DOHH2 (cell line): Measurements from ENCODE around the gene NOM1.
"Not testable (repeated sequence)": the region's sequence is repeated elsewhere in the genome, so short reads cannot be mapped to it uniquely, and the experiment has no call there.

Experiments used
- H3F3A ChIP-seq: fragments of 200-600 bp; sonication (generic), shearing (Covaris generic); 2 replicates; pipeline ENCODE4 v1.6.0; 2016; ENCODE audit warnings: antibody characterized with exemption, mild to moderate bottlenecking; ENCODE audit not compliant: control insufficient read depth, insufficient read depth
- H3K27ac ChIP-seq: fragments of 200-600 bp; sonication (generic); 2 replicates; pipeline ENCODE4 v1.5.1; 2014; ENCODE audit warnings: low read depth, mild to moderate bottlenecking, low read length, moderate library complexity
- H3K27me3 ChIP-seq: fragments of 200-600 bp; sonication (generic); 2 replicates; pipeline ENCODE4 v1.6.1; 2014; ENCODE audit warnings: mild to moderate bottlenecking, low read length, mixed read lengths; ENCODE audit not compliant: control insufficient read depth
- H3K36me3 ChIP-seq: fragments of 200-600 bp; sonication (generic); 2 replicates; pipeline ENCODE4 v1.6.1; 2014; ENCODE audit warnings: mild to moderate bottlenecking, low read length, moderate library complexity, mixed read lengths; ENCODE audit not compliant: control insufficient read depth
- H3K4me1 ChIP-seq: fragments of 200-600 bp; sonication (generic); 2 replicates; pipeline ENCODE4 v1.6.1; 2014; ENCODE audit warnings: mild to moderate bottlenecking, low read length, mixed read lengths; ENCODE audit not compliant: control insufficient read depth
- H3K4me2 ChIP-seq: fragments of 200-600 bp; sonication (generic); 2 replicates; pipeline ENCODE4 v1.6.0; 2014; ENCODE audit warnings: mild to moderate bottlenecking, low read length, moderate library complexity
- H3K4me3 ChIP-seq: fragments of 200-600 bp; sonication (generic); 2 replicates; pipeline ENCODE4 v1.5.1; 2014; ENCODE audit warnings: mild to moderate bottlenecking, low read length, mixed read lengths
- H3K79me2 ChIP-seq: fragments of 200-600 bp; sonication (generic); 2 replicates; pipeline ENCODE4 v1.6.1; 2014; ENCODE audit warnings: mild to moderate bottlenecking, low read length, mixed read lengths; ENCODE audit not compliant: control insufficient read depth
- H3K9me2 ChIP-seq: fragments of 200-600 bp; sonication (generic); replicated peaks from 2 replicates; pipeline ENCODE4 v1.6.1; 2014; ENCODE audit warnings: mild to moderate bottlenecking, low read length, mixed read lengths; ENCODE audit not compliant: control insufficient read depth
- H3K9me3 ChIP-seq: fragments of 200-600 bp; sonication (generic); 2 replicates; pipeline ENCODE4 v1.6.1; 2014; ENCODE audit warnings: antibody characterized with exemption, low read length, mixed read lengths; ENCODE audit not compliant: control insufficient read depth, insufficient read depth
- H4K20me1 ChIP-seq: fragments of 200-600 bp; sonication (generic); 2 replicates; pipeline ENCODE4 v1.6.0; 2014; ENCODE audit warnings: low read depth, mild to moderate bottlenecking, antibody characterized with exemption, low read length, moderate library complexity; ENCODE audit not compliant: control insufficient read depth, insufficient read depth
- EZH2phosphoT487 ChIP-seq: fragments of 200-600 bp; sonication (generic); IDR thresholded peaks from 2 replicates; pipeline ENCODE4 v1.6.1; 2017; ENCODE audit warnings: borderline replicate concordance, mild to moderate bottlenecking, antibody characterized with exemption, low read length, moderate library complexity, mixed read lengths
- TF ChIP-seq, protein P1 (sequence below): fragments of 200-600 bp; sonication (generic); IDR thresholded peaks from one replicate; pipeline ENCODE4 v1.5.1; 2014; ENCODE audit warnings: antibody characterized with exemption, mild to moderate bottlenecking, low read depth, low read length; ENCODE audit not compliant: poor library complexity, severe bottlenecking

NOM1 gene

DNA sequence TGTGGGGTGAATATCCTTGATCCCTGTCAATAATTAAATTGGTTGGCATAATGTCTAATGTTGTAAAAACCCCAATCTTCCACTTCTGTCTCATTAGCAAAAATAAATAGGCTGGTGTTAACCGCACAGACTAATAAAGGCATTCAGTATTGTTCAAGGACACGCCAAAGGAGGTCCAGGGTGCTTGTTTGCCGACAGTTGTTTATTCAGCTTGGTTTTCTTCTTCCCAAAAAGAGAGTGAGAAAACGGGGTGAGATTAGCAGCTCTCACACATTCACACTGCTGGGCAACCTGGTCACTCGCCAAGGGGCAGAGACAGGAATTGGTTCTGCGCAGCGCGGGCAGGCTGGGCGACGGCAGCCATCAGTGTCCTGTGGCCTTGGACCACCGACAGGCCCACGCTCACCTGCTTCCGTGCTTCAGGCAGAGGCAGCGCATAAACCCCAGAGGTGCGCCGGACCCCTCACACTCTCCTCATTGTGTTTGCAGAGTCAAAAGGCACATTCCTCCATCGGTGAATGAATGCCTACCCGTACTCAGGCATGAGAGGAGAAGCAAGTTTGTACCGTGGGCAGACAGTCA is 30.3 kb upstream of the NOM1 start:
- H3K4me1 ChIP-seq = no peaks in the 10 kb centered on the region; the same call in 1 of the 2 replicates
- no peaks in the 10 kb centered on the region for H4K20me1 ChIP-seq
- no peak overlapping the region for H3K4me2 ChIP-seq

DNA sequence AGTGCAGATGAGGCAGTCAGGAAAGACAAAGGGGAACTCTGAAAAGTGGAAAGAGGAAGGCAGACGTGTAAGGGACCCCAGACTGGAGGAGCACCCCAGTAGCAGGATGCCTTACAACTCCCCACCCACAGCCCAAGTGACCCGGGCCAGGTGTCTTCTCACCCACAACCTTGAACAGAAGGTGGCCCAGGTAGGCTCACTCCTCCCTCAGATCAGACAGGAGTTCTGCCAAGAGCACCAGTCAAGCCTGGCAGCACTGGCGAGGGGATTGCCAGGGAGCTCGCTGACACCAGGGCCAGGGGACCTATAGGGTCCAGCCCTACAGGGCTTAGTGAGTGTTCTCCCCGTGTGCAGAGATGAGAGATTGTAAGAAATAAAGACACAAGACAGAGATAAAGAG is 29.4 kb upstream of the NOM1 start:
- peaks cover 34% of the 10 kb centered on the region for H3K27me3 ChIP-seq
- H3K4me3 ChIP-seq = no peak overlapping the region
- H3K9me3 ChIP-seq = no peaks in the 10 kb centered on the region
- H3K36me3 ChIP-seq = no peaks in the 10 kb centered on the region
- no peak overlapping the region for H3K27ac ChIP-seq
- no peaks in the 10 kb centered on the region for H4K20me1 ChIP-seq
- no peaks in the 10 kb centered on the region for H3F3A ChIP-seq
- TF ChIP-seq, protein P1, sequence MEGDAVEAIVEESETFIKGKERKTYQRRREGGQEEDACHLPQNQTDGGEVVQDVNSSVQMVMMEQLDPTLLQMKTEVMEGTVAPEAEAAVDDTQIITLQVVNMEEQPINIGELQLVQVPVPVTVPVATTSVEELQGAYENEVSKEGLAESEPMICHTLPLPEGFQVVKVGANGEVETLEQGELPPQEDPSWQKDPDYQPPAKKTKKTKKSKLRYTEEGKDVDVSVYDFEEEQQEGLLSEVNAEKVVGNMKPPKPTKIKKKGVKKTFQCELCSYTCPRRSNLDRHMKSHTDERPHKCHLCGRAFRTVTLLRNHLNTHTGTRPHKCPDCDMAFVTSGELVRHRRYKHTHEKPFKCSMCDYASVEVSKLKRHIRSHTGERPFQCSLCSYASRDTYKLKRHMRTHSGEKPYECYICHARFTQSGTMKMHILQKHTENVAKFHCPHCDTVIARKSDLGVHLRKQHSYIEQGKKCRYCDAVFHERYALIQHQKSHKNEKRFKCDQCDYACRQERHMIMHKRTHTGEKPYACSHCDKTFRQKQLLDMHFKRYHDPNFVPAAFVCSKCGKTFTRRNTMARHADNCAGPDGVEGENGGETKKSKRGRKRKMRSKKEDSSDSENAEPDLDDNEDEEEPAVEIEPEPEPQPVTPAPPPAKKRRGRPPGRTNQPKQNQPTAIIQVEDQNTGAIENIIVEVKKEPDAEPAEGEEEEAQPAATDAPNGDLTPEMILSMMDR = no peak
- no peak for TF ChIP-seq EZH2phosphoT487
- H3K4me1 ChIP-seq = no peaks in the 10 kb centered on the region; the same call in 1 of the 2 replicates
- no peaks in the 10 kb centered on the region for H3K79me2 ChIP-seq
- H3K9me2 ChIP-seq = no peaks in the 10 kb centered on the region
- no peak overlapping the region for H3K4me2 ChIP-seq

More for the DNA sequence above, 30.3 kb upstream of the NOM1 start:
- H3K36me3 ChIP-seq = no peaks in the 10 kb centered on the region
- H3K27me3 ChIP-seq = peaks cover 34% of the 10 kb centered on the region
- no peak overlapping the region for H3K27ac ChIP-seq
- no peaks in the 10 kb centered on the region for H3K9me3 ChIP-seq
- no peak overlapping the region for H3K4me3 ChIP-seq
- no peaks in the 10 kb centered on the region for H3K9me2 ChIP-seq
- H3K79me2 ChIP-seq = no peaks in the 10 kb centered on the region
- no peak for TF ChIP-seq EZH2phosphoT487
- TF ChIP-seq, protein P1 = no peak
- H3F3A ChIP-seq = no peaks in the 10 kb centered on the region

GRCh38 chr7:156920487-156921373 is 28.8 kb upstream of the NOM1 start:
- H3K4me3 ChIP-seq, H3K9me2 ChIP-seq, H3K9me3 ChIP-seq, H3K4me1 ChIP-seq, H3K79me2 ChIP-seq, H3F3A ChIP-seq, H4K20me1 ChIP-seq, H3K4me2 ChIP-seq, H3K36me3 ChIP-seq, H3K27ac ChIP-seq: not testable (repeated sequence)
- H3K27me3 ChIP-seq = peaks cover 34% of the 10 kb centered on the region

DNA sequence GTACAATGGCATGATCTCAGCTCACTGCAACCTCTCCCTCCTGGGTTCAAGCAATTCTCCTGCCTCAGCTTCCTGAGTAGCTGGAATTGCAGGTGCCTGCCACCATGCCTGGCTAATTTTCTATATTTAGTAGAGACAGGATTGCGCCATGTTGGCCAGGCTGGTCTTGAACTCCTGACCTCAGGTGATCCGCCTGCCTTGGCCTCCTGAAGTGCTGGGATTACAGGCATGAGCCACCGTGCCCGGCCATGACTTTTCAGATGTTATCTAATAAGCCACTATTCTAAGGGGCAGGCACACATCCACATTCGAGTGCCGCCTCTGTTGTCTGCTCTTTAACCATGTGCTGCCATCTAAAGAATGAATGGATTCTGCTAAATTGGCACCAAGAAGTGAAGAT is 27.2 kb upstream of the NOM1 start:
- H3K27me3 ChIP-seq = peaks cover 33% of the 10 kb centered on the region
- not testable (repeated sequence) for H3K27ac ChIP-seq, H3K4me2 ChIP-seq, H4K20me1 ChIP-seq, H3K36me3 ChIP-seq, H3K79me2 ChIP-seq, H3F3A ChIP-seq, H3K4me3 ChIP-seq, H3K9me2 ChIP-seq, H3K9me3 ChIP-seq, H3K4me1 ChIP-seq

DNA sequence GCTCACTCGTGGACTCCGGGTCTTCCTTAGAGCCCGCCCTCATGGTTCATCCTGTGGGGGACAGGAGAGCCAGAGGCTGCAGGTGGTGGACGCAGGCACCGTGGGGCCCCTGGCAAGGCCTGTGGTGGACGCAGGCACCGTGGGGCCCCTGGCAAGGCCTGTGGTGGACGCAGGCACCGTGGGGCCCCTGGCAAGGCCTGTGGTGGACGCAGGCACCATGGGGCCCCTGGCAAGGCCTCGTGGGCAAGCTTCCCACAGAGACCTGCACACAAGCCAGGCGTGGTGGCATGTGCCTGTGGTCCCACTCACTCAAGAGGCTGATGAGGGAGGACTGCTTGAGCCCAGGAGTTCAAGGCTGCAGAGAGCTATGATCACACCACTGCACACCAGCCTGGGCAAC is 23.7 kb upstream of the NOM1 start:
- H3F3A ChIP-seq, H3K9me3 ChIP-seq, H4K20me1 ChIP-seq, H3K79me2 ChIP-seq, H3K36me3 ChIP-seq, H3K9me2 ChIP-seq, H3K4me1 ChIP-seq, H3K4me2 ChIP-seq, H3K4me3 ChIP-seq, H3K27ac ChIP-seq: not testable (repeated sequence)
- H3K27me3 ChIP-seq = peaks cover 12% of the 10 kb centered on the region; the same call in 1 of the 2 replicates
